GM18520 (cell line): ENCODE measurements around the gene IKZF1.
A peak's percentile ranks its signal among the peaks of the same experiment; 100 is the strongest.

ENCODE experiments used
- ATAC-seq: cut with Tn5 transposase; IDR thresholded peaks from one replicate; pipeline ENCODE4 v1.9.1; 2021; ENCODE audit not compliant: unreplicated experiment

The IKZF1 gene

GRCh38 chr7:50369143-50370026 lies 64.9 kb downstream of the IKZF1 start:
- ATAC-seq, result no peak

- no peak for ATAC-seq
These were observed 66.4 kb downstream of the IKZF1 start for GRCh38 chr7:50370884-50371283.

- no peak for ATAC-seq
These were observed 67.1 kb downstream of the IKZF1 start for GRCh38 chr7:50371551-50372021.

GRCh38 chr7:50372923-50373322 lies 68.4 kb downstream of the IKZF1 start:
- no peak for ATAC-seq

GRCh38 chr7:50376056-50376820 lies 71.7 kb downstream of the IKZF1 start:
- no peak for ATAC-seq

- ATAC-seq, result no peak
These were observed 72.8 kb downstream of the IKZF1 start for GRCh38 chr7:50377356-50377755.

GRCh38 chr7:50379082-50379481 lies 74.6 kb downstream of the IKZF1 start:
- ATAC-seq, result no peak

- no peak for ATAC-seq
These were observed 75.0 kb downstream of the IKZF1 start for GRCh38 chr7:50379539-50379938.

- no peak for ATAC-seq
These were observed 77.9 kb downstream of the IKZF1 start for GRCh38 chr7:50382455-50382854.

- no peak for ATAC-seq
These were observed 82.8 kb downstream of the IKZF1 start for GRCh38 chr7:50387351-50387750.

GRCh38 chr7:50389961-50390360 lies 85.4 kb downstream of the IKZF1 start:
- ATAC-seq, result no peak

GRCh38 chr7:50391386-50391785 lies 86.9 kb downstream of the IKZF1 start:
- no peak for ATAC-seq

- ATAC-seq, result no peak
These were observed 88.6 kb downstream of the IKZF1 start for GRCh38 chr7:50393076-50393475.

GRCh38 chr7:50393547-50394252 lies 89.2 kb downstream of the IKZF1 start:
- no peak for ATAC-seq

- no peak for ATAC-seq
These were observed 89.8 kb downstream of the IKZF1 start for GRCh38 chr7:50394315-50394714.

- peak; percentile 20 for ATAC-seq
These were observed 92.3 kb downstream of the IKZF1 start for GRCh38 chr7:50396856-50397255.

- peak; percentile 56 for ATAC-seq
These were observed 92.9 kb downstream of the IKZF1 start for GRCh38 chr7:50397320-50397970.

- ATAC-seq, result peak; percentile 17
These were observed 93.4 kb downstream of the IKZF1 start for GRCh38 chr7:50397971-50398324.

- no peak for ATAC-seq
These were observed 94.7 kb downstream of the IKZF1 start for GRCh38 chr7:50399206-50399605.

- ATAC-seq, result no peak
These were observed 95.1 kb downstream of the IKZF1 start for GRCh38 chr7:50399635-50400034.

GRCh38 chr7:50400114-50400513 lies 95.6 kb downstream of the IKZF1 start:
- ATAC-seq, result no peak
